ENCODE data around the gene UBR3. TPM values are rescaled to one million over a fixed set of nuclear protein-coding genes. Genes with fewer than 3 reads are reported as not detected.
"Not testable (repeated sequence)": the region's sequence is repeated elsewhere in the genome, so short reads cannot be mapped to it uniquely, and the experiment has no call there.

The UBR3 gene
- total RNA-seq, 1 experiment from 2014 or later: 48.9 TPM

- Histone ChIP-seq H3K4me3 (ENCODE audit: low read depth, low read length, poor library complexity, severe bottlenecking) (no peak overlapping the region), H3K4me1 (ENCODE audit: insufficient read depth, low read length, poor library complexity, severe bottlenecking) (no peaks in the 10 kb centered on the region), H3K27ac (ENCODE audit: low read depth, low read length, poor library complexity, severe bottlenecking) (no peak overlapping the region), H3K36me3 (ENCODE audit: insufficient read depth, low read length, poor library complexity, severe bottlenecking) (peaks cover 80% of the 10 kb centered on the region), H3K27me3 (replicated peaks; ENCODE audit: insufficient read depth, low read depth, low read length, poor library complexity) (no peaks in the 10 kb centered on the region), H3K9me3 (ENCODE audit: low read depth, low read length, poor library complexity, severe bottlenecking) (no peaks in the 10 kb centered on the region)
- ChIA-PET POLR2A (ENCODE audit: low non-redundant PET) (no interaction called here), CTCF (no interaction called here)
- TF ChIP-seq CTCF (conservative IDR thresholded peaks at IDR 0.05; ENCODE audit: low read depth, low read length): no peak
- no peak for TF ChIP-seq EZH2 (IDR thresholded peaks at IDR 0.05; ENCODE audit: borderline replicate concordance, low read depth, low read length, poor library complexity, severe bottlenecking)
- intact Hi-C loops (cut with micrococcal nuclease; ENCODE audit: unreplicated experiment): no loop called here
- DNase-seq (ENCODE audit: low spot score): no peak
- no TSS peak for BruUV-seq (replicated peaks)
Observed at GRCh38 chr2:169806586-169806985, 20.7 kb upstream of the UBR3 start.

GRCh38 chr2:169808221-169808620 is 19.0 kb upstream of the UBR3 start:
- Histone ChIP-seq H3K4me1 (ENCODE audit: insufficient read depth, low read length, poor library complexity, severe bottlenecking) (no peaks in the 10 kb centered on the region), H3K27me3 (replicated peaks; ENCODE audit: insufficient read depth, low read depth, low read length, poor library complexity) (no peaks in the 10 kb centered on the region), H3K4me3 (ENCODE audit: low read depth, low read length, poor library complexity, severe bottlenecking) (no peak overlapping the region), H3K36me3 (ENCODE audit: insufficient read depth, low read length, poor library complexity, severe bottlenecking) (peaks cover 82% of the 10 kb centered on the region), H3K9me3 (ENCODE audit: low read depth, low read length, poor library complexity, severe bottlenecking) (no peaks in the 10 kb centered on the region), H3K27ac (ENCODE audit: low read depth, low read length, poor library complexity, severe bottlenecking) (no peak overlapping the region)
- intact Hi-C loops (cut with micrococcal nuclease; ENCODE audit: unreplicated experiment): no loop called here
- no TSS peak for BruUV-seq (replicated peaks)
- TF ChIP-seq CTCF (conservative IDR thresholded peaks at IDR 0.05; ENCODE audit: low read depth, low read length) (no peak), EZH2 (IDR thresholded peaks at IDR 0.05; ENCODE audit: borderline replicate concordance, low read depth, low read length, poor library complexity, severe bottlenecking) (no peak)
- POLR2A ChIA-PET (ENCODE audit: low non-redundant PET): no interaction called here
- DNase-seq (ENCODE audit: low spot score): no peak
- CTCF ChIA-PET: no interaction called here

- Histone ChIP-seq H3K4me3 (ENCODE audit: low read depth, low read length, poor library complexity, severe bottlenecking) (no peak overlapping the region), H3K9me3 (ENCODE audit: low read depth, low read length, poor library complexity, severe bottlenecking) (no peaks in the 10 kb centered on the region), H3K36me3 (ENCODE audit: insufficient read depth, low read length, poor library complexity, severe bottlenecking) (peaks cover 71% of the 10 kb centered on the region), H3K4me1 (ENCODE audit: insufficient read depth, low read length, poor library complexity, severe bottlenecking) (no peaks in the 10 kb centered on the region), H3K27ac (ENCODE audit: low read depth, low read length, poor library complexity, severe bottlenecking) (no peak overlapping the region), H3K27me3 (replicated peaks; ENCODE audit: insufficient read depth, low read depth, low read length, poor library complexity) (no peaks in the 10 kb centered on the region)
- DNase-seq (ENCODE audit: low spot score): no peak
- intact Hi-C loops (cut with micrococcal nuclease; ENCODE audit: unreplicated experiment): no loop called here
- ChIA-PET POLR2A (ENCODE audit: low non-redundant PET) (no interaction called here), CTCF (no interaction called here)
- TF ChIP-seq EZH2 (IDR thresholded peaks at IDR 0.05; ENCODE audit: borderline replicate concordance, low read depth, low read length, poor library complexity, severe bottlenecking): no peak
- no TSS peak for BruUV-seq (replicated peaks)
Observed at GRCh38 chr2:169815849-169816248, 11.4 kb upstream of the UBR3 start.

GRCh38 chr2:169816961-169817360 is 10.3 kb upstream of the UBR3 start:
- H3K36me3 ChIP-seq (ENCODE audit: insufficient read depth, low read length, poor library complexity, severe bottlenecking): peaks cover 70% of the 10 kb centered on the region
- BruUV-seq (replicated peaks); POLR2A ChIA-PET (ENCODE audit: low non-redundant PET); H3K27ac ChIP-seq (ENCODE audit: low read depth, low read length, poor library complexity, severe bottlenecking); H3K9me3 ChIP-seq (ENCODE audit: low read depth, low read length, poor library complexity, severe bottlenecking); CTCF ChIA-PET; H3K4me1 ChIP-seq (ENCODE audit: insufficient read depth, low read length, poor library complexity, severe bottlenecking); H3K27me3 ChIP-seq (replicated peaks; ENCODE audit: insufficient read depth, low read depth, low read length, poor library complexity); DNase-seq (ENCODE audit: low spot score); intact Hi-C loops (cut with micrococcal nuclease; ENCODE audit: unreplicated experiment); H3K4me3 ChIP-seq (ENCODE audit: low read depth, low read length, poor library complexity, severe bottlenecking): not testable (repeated sequence)

GRCh38 chr2:169817369-169817768 is 9.9 kb upstream of the UBR3 start:
- H3K4me1 ChIP-seq (ENCODE audit: insufficient read depth, low read length, poor library complexity, severe bottlenecking); H3K27ac ChIP-seq (ENCODE audit: low read depth, low read length, poor library complexity, severe bottlenecking); CTCF ChIA-PET; intact Hi-C loops (cut with micrococcal nuclease; ENCODE audit: unreplicated experiment); H3K27me3 ChIP-seq (replicated peaks; ENCODE audit: insufficient read depth, low read depth, low read length, poor library complexity); H3K4me3 ChIP-seq (ENCODE audit: low read depth, low read length, poor library complexity, severe bottlenecking); H3K9me3 ChIP-seq (ENCODE audit: low read depth, low read length, poor library complexity, severe bottlenecking); POLR2A ChIA-PET (ENCODE audit: low non-redundant PET); DNase-seq (ENCODE audit: low spot score); BruUV-seq (replicated peaks): not testable (repeated sequence)
- H3K36me3 ChIP-seq (ENCODE audit: insufficient read depth, low read length, poor library complexity, severe bottlenecking): peaks cover 66% of the 10 kb centered on the region

Measured in A673 (cell line).